Keratinocyte (primary cell): ENCODE results near the gene SMIM24.

Experiments used
- EZH2 ChIP-seq: IDR thresholded peaks from one replicate; pipeline ENCODE4 v1.6.1; 2012; ENCODE audit warnings: inconsistent platforms, mild to moderate bottlenecking, low read length, moderate library complexity
- TF ChIP-seq, protein P1 (sequence below), 3 experiments: IDR thresholded peaks in 1 of 3; conservative IDR thresholded peaks in 1 of 3; optimal IDR thresholded peaks in 1 of 3; 2 replicates in 2 of 3; 3 replicates in 1 of 3; pipeline versions ENCODE3 to v1.5.1; 2011; ENCODE audit warnings: low read length in 3 of 3, mild to moderate bottlenecking in 3 of 3, moderate library complexity in 2 of 3, control low read depth in 1 of 3, inconsistent platforms in 1 of 3; ENCODE audit not compliant: insufficient read depth in 2 of 3; ENCODE audit errors: extremely low read depth in 1 of 3

DNA sequence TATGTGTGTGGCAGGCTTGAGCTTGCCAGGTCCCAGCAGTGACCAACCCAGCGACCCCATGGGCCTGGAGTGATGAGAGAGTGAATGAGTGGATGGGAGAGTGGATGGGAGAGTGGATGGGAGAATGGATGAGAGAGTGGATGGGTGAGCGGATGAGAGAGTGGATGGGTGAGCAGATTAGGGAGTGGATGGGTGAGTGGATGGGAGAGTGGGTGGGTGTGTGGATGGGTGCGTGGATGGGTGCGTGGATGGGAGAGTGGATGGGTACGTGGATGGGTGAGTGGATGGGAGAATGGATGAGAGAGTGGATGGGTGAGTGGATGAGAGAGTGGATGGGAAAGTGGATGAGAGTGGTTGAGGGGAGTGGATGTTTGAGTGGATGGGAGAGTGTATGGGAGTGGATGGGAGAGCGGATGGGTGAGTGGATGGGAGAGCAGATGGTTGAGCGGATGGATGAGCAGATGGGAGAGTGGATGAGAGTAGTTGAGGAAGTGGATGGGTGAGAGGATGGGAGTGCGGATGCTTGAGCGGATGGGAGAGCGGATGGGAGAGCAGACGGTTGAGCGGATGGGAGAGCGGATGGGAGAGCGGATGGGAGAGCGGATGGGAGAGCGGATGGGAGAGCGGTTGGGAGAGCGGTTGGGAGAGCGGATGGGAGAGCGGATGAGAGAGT lies 48.4 kb upstream of the SMIM24 start:
- TF ChIP-seq, protein P1, sequence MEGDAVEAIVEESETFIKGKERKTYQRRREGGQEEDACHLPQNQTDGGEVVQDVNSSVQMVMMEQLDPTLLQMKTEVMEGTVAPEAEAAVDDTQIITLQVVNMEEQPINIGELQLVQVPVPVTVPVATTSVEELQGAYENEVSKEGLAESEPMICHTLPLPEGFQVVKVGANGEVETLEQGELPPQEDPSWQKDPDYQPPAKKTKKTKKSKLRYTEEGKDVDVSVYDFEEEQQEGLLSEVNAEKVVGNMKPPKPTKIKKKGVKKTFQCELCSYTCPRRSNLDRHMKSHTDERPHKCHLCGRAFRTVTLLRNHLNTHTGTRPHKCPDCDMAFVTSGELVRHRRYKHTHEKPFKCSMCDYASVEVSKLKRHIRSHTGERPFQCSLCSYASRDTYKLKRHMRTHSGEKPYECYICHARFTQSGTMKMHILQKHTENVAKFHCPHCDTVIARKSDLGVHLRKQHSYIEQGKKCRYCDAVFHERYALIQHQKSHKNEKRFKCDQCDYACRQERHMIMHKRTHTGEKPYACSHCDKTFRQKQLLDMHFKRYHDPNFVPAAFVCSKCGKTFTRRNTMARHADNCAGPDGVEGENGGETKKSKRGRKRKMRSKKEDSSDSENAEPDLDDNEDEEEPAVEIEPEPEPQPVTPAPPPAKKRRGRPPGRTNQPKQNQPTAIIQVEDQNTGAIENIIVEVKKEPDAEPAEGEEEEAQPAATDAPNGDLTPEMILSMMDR (optimal IDR thresholded peaks at IDR 0.05 in 1 of 3, IDR thresholded peaks at IDR 0.05 in 1 of 3, conservative IDR thresholded peaks at IDR 0.05 in 1 of 3; ENCODE audit: extremely low read depth in 1 of 3, insufficient read depth in 2 of 3, low read length in 3 of 3) = no peak
- no peak for TF ChIP-seq EZH2
